IMR-90 (cell line): Measurements from ENCODE around the gene EIF5A. TPM values are rescaled to one million over a fixed set of nuclear protein-coding genes. Genes with fewer than 3 reads are reported as not detected.

Experiments used
- ATAC-seq: fragments of 200-7000 bp; cut with Tn5 transposase; 2 replicates; pipeline ENCODE4 v1.9.1; 2020; ENCODE audit warnings: low read depth, mild to moderate bottlenecking, moderate library complexity
- BruUV-seq: library from RNA; stranded (reverse); fragments of 400-500 nt; replicated peaks from 2 replicates; lab custom pipeline; 2021; lab: Mats Ljungman, UMichigan
- CTCF ChIA-PET: fragments of 300-600 bp; formaldehyde crosslinking; extraction: SDS; loops from one replicate; lab custom pipeline; 2021; ENCODE audit warnings: antibody characterized with exemption; lab: Yijun Ruan, JAX
- POLR2A ChIA-PET: fragments of 300-600 bp; sonication (Branson Sonifier 250); formaldehyde crosslinking; loops from one replicate; lab custom pipeline; 2022; ENCODE audit warnings: antibody characterized with exemption; ENCODE audit not compliant: unreplicated experiment; lab: Charles Lee
- DNase-seq: peaks from one replicate; pipeline ENCODE4 v3.0.0; 2013
- H2AFZ ChIP-seq: replicated peaks from 2 replicates; pipeline ENCODE3; 2013; ENCODE audit warnings: low read length, mild to moderate bottlenecking; ENCODE audit not compliant: poor library complexity
- H2AK5ac ChIP-seq: 2 replicates; pipeline ENCODE4 v1.6.1; 2013; ENCODE audit warnings: low read depth, low read length, inconsistent platforms
- H2AK9ac ChIP-seq: replicated peaks from 2 replicates; pipeline ENCODE3; 2013; ENCODE audit warnings: mild to moderate bottlenecking, low read depth, low read length, moderate library complexity; ENCODE audit not compliant: poor library complexity
- H2BK120ac ChIP-seq: 2 replicates; pipeline ENCODE4 v1.6.1; 2013; ENCODE audit warnings: low read depth, low read length, inconsistent platforms
- H2BK15ac ChIP-seq: 3 replicates; pipeline ENCODE4 v1.6.1; 2013; ENCODE audit warnings: low read depth, low read length, inconsistent platforms
- H2BK20ac ChIP-seq: 2 replicates; pipeline ENCODE4 v1.6.1; 2013; ENCODE audit warnings: low read depth, mild to moderate bottlenecking, inconsistent platforms, low read length, moderate library complexity
- H2BK5ac ChIP-seq: 2 replicates; pipeline ENCODE4 v1.6.1; 2013; ENCODE audit warnings: mild to moderate bottlenecking, low read depth, low read length, inconsistent platforms; ENCODE audit not compliant: poor library complexity, severe bottlenecking
- H3K14ac ChIP-seq: replicated peaks from 2 replicates; pipeline ENCODE4 v1.6.1; 2013; ENCODE audit warnings: low read depth, low read length, inconsistent platforms
- H3K18ac ChIP-seq: 2 replicates; pipeline ENCODE4 v1.6.1; 2013; ENCODE audit warnings: low read depth, low read length, control low read depth
- H3K23ac ChIP-seq: 2 replicates; pipeline ENCODE4 v1.6.1; 2013; ENCODE audit warnings: low read depth, low read length, inconsistent platforms
- H3K27ac ChIP-seq: 2 replicates; pipeline ENCODE4 v1.5.1; 2013; ENCODE audit warnings: mild to moderate bottlenecking, control low read depth, low read length; ENCODE audit not compliant: insufficient read depth
- H3K27me3 ChIP-seq: 2 replicates; pipeline ENCODE4 v1.6.1; 2013; ENCODE audit warnings: low read length; ENCODE audit not compliant: control insufficient read depth, insufficient read depth
- H3K36me3 ChIP-seq: 2 replicates; pipeline ENCODE4 v1.6.1; 2013; ENCODE audit warnings: low read length, mixed read lengths; ENCODE audit not compliant: control insufficient read depth, insufficient read depth
- H3K4ac ChIP-seq: 2 replicates; pipeline ENCODE4 v1.6.1; 2013; ENCODE audit warnings: low read depth, low read length, inconsistent platforms
- H3K4me1 ChIP-seq: 2 replicates; pipeline ENCODE4 v1.6.1; 2013; ENCODE audit warnings: low read length, mixed read lengths; ENCODE audit not compliant: control insufficient read depth, insufficient read depth
- H3K4me2 ChIP-seq: 2 replicates; pipeline ENCODE4 v1.6.1; 2013; ENCODE audit warnings: low read depth, mild to moderate bottlenecking, control low read depth, low read length, moderate library complexity
- H3K4me3 ChIP-seq: 2 replicates; pipeline ENCODE4 v1.5.1; 2013; ENCODE audit warnings: low read depth, mild to moderate bottlenecking, control low read depth, low read length, moderate library complexity; ENCODE audit not compliant: insufficient read depth
- H3K56ac ChIP-seq: 2 replicates; pipeline ENCODE4 v1.6.1; 2013; ENCODE audit warnings: low read length, inconsistent platforms; ENCODE audit not compliant: insufficient read depth; ENCODE audit errors: extremely low read depth
- H3K79me1 ChIP-seq, 2 experiments: 2 replicates each; pipeline ENCODE4 v1.6.1; 2013; ENCODE audit warnings: low read length in 2 of 2, inconsistent platforms in 1 of 2, low read depth in 1 of 2
- H3K9ac ChIP-seq: 2 replicates; pipeline ENCODE4 v1.6.1; 2013; ENCODE audit warnings: low read depth, low read length, control low read depth
- H3K9me1 ChIP-seq: 2 replicates; pipeline ENCODE4 v1.6.1; 2013; ENCODE audit warnings: low read length, inconsistent platforms; ENCODE audit not compliant: insufficient read depth
- H3K9me3 ChIP-seq: 2 replicates; pipeline ENCODE4 v1.6.1; 2013; ENCODE audit warnings: low read length; ENCODE audit not compliant: control insufficient read depth, insufficient read depth
- H4K20me1 ChIP-seq: 2 replicates; pipeline ENCODE4 v1.6.1; 2013; ENCODE audit warnings: low read length, inconsistent platforms; ENCODE audit not compliant: insufficient read depth
- H4K5ac ChIP-seq: 2 replicates; pipeline ENCODE4 v1.6.1; 2013; ENCODE audit warnings: mild to moderate bottlenecking, low read depth, low read length, control low read depth
- H4K8ac ChIP-seq, 2 experiments: 2 replicates each; pipeline ENCODE4 v1.6.1; 2013; ENCODE audit warnings: low read depth in 2 of 2, low read length in 2 of 2, control low read depth in 1 of 2, inconsistent platforms in 1 of 2
- H4K91ac ChIP-seq: 2 replicates; pipeline ENCODE4 v1.6.1; 2013; ENCODE audit warnings: low read depth, low read length, inconsistent platforms; ENCODE audit not compliant: insufficient read depth
- CEBPB ChIP-seq: IDR thresholded peaks from 2 replicates; pipeline ENCODE4 v1.6.1; 2012; ENCODE audit warnings: low read depth, low read length, improper control_type of control experiment
- MAFK ChIP-seq: IDR thresholded peaks from 2 replicates; pipeline ENCODE4 v1.6.1; 2012; ENCODE audit warnings: low read depth, low read length, improper control_type of control experiment
- WGBS, 2 experiments: methylation state at CpG; one replicate each; pipeline versions ENCODE4 v1.1.5 to v1.1.7; 2013; ENCODE audit warnings: missing lambda C conversion rate in 2 of 2; ENCODE audit not compliant: insufficient read length in 1 of 2; ENCODE audit errors: extremely low coverage in 2 of 2; 5-methylcytosine and 5-hydroxymethylcytosine counted together
- dilution Hi-C: fragments of 300-500 bp; cut with HindIII; formaldehyde crosslinking; loops from one replicate; pipeline ENCODE4 v1.14.3; 2018; ENCODE audit warnings: low sequenced_read_pairs; ENCODE audit not compliant: unreplicated experiment
- in situ Hi-C: fragments of 300-500 bp; cut with MboI; formaldehyde crosslinking; loops from 3 replicates; pipeline ENCODE4 v1.14.3; 2019; ENCODE audit warnings: low sequenced_read_pairs, inconsistent platforms, mixed read lengths
- intact Hi-C: fragments of 100-400 bp; cut with micrococcal nuclease; formaldehyde crosslinking; loops from 2 replicates; pipeline ENCODE4 v1.10.0; 2022
- polyA plus RNA-seq, 3 experiments: library from polyadenylated mRNA; depleted of rRNA; stranded (reverse); fragments of >200 nt; gene quantifications; 2 replicates each; pipeline ENCODE4 v1.2.3, GENCODE V29; 2012; ENCODE audit warnings: low replicate concordance in 1 of 3
- total RNA-seq: library from RNA; depleted of rRNA; stranded (reverse); fragments of >200 nt; gene quantifications from 2 replicates; pipeline ENCODE4 v1.2.3, GENCODE V29; 2012

EIF5A gene
- total and polyA plus RNA-seq, 2 of the 4 experiments (the other 2 are of a cell fraction): 782 to 883 TPM

DNA sequence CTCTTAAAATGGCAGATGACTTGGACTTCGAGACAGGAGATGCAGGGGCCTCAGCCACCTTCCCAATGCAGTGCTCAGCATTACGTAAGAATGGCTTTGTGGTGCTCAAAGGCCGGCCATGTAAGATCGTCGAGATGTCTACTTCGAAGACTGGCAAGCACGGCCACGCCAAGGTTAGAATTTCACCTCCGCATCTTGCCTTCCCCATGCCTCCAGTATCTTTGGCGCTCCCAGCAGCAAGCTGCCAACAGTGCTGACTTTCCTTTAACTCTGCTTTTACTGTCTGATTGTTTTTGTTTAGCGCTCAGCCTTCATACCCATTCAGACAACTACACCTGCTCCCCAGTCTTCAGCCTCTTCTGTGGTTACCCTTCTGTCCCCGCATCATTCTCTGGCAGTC, 2.2 kb downstream of the EIF5A start:
- no peak overlapping the region for H2BK120ac ChIP-seq
- dilution Hi-C loops (no loop called here), intact Hi-C loops (no loop called here), in situ Hi-C loops (loop anchor here (10.0 kb wide), 1 partner anchor 265 kb away; the partner anchor contains the start of gene SLC16A11)
- H4K8ac ChIP-seq: no peak overlapping the region
- H3K14ac ChIP-seq: no peak overlapping the region
- no peak overlapping the region for H3K56ac ChIP-seq
- no peak overlapping the region for H3K23ac ChIP-seq
- no peak overlapping the region for H4K5ac ChIP-seq
- H3K4me3 ChIP-seq: no peak overlapping the region
- H3K4me2 ChIP-seq: no peak overlapping the region
- H4K91ac ChIP-seq: no peak overlapping the region
- CTCF ChIA-PET: interaction anchor here (0.9 kb wide), 1 partner anchor 10 kb away, joined by 3 read pairs; no protein-coding TSS in a partner anchor
- H3K9ac ChIP-seq: no peak overlapping the region
- no peak overlapping the region for H3K4ac ChIP-seq
- H2AK9ac ChIP-seq: no peak overlapping the region
- no peak overlapping the region for H2BK15ac ChIP-seq
- ATAC-seq (no peak), DNase-seq (no peak)
- peaks cover 62% of the 10 kb centered on the region for H4K20me1 ChIP-seq
- H2BK5ac ChIP-seq: no peak overlapping the region
- 0 out of 2 replicates have a peak, but pooled peaks have one; percentile 19 for TF ChIP-seq CEBPB
- TF ChIP-seq MAFK: no peak
- H3K4me1 ChIP-seq: peaks cover 4% of the 10 kb centered on the region; the same call in 1 of the 2 replicates
- H2BK20ac ChIP-seq: no peak overlapping the region
- BruUV-seq: no TSS peak
- 91% methylated on average over 10 of the region's 12 CpGs; no CpG with 5 or more reads in 1 of the 2 experiments for WGBS, 2 experiments
- POLR2A ChIA-PET: no interaction called here
- peaks cover 25 to 58% of the 10 kb centered on the region in 2 experiments for H3K79me1 ChIP-seq
- no peak overlapping the region for H3K27ac ChIP-seq
- no peaks in the 10 kb centered on the region for H3K27me3 ChIP-seq
- H3K18ac ChIP-seq: no peak overlapping the region
- no peak overlapping the region for H2AK5ac ChIP-seq
- H3K9me3 ChIP-seq: no peaks in the 10 kb centered on the region
- peaks cover 34% of the 10 kb centered on the region for H3K36me3 ChIP-seq
- H3K9me1 ChIP-seq: peaks cover 13% of the 10 kb centered on the region
- no peak overlapping the region for H2AFZ ChIP-seq
